ENCODE measurements around the gene POU2F1.

DNA sequence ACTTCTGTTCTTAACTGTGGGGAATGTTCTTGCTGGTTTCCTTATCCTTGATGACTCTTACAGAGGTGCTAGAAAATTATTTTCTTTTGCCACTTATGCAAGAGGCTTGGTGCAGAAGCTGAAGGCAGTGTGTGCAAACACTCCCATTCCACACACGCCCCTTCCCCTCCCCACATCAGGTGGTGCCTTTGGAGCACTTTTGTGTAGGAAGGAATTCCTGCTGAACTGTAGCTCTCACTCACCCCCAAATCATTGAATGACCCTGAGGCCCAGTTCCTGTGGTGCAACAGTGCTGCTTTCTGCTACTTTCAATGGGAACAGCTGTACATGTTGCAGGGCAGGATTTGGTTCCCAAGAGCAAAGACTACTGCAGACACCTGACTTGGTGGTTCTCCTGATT is 195.8 kb downstream of the POU2F1 start:
- TF ChIP-seq CTCF (IDR thresholded peaks at IDR 0.05; ENCODE audit: insufficient read depth, low read length, poor library complexity, severe bottlenecking) (no peak), EZH2phosphoT487 (conservative IDR thresholded peaks at IDR 0.05; ENCODE audit: low read length) (no peak)

Data from SU-DHL-6 (cell line).